H7 (cell line): ENCODE measurements around the gene DCLK2. TPM values are rescaled to one million over a fixed set of nuclear protein-coding genes. Genes with fewer than 3 reads are reported as not detected.

Experiments
- DNase-seq: peaks from one replicate; pipeline ENCODE4 v3.0.0; 2012
- H3K27me3 ChIP-seq: 2 replicates; pipeline ENCODE4 v1.6.0; 2011; ENCODE audit warnings: mild to moderate bottlenecking, low read length; ENCODE audit not compliant: control insufficient read depth, insufficient read depth
- H3K36me3 ChIP-seq: replicated peaks from 2 replicates; pipeline ENCODE4 v1.5.1; 2011; ENCODE audit warnings: low read length; ENCODE audit not compliant: control insufficient read depth, insufficient read depth
- H3K4me3 ChIP-seq: 2 replicates; pipeline ENCODE4 v1.5.1; 2011; ENCODE audit warnings: low read depth, mild to moderate bottlenecking, control low read depth, low read length, moderate library complexity; ENCODE audit not compliant: insufficient read depth
- total RNA-seq: library from RNA; depleted of rRNA; stranded (reverse); fragments of >200 nt; shearing (Covaris generic); gene quantifications from 2 replicates; pipeline ENCODE4 v1.2.3, GENCODE V29; 2014

Gene DCLK2
- total RNA-seq, 1 experiment from 2014 or later = 0.31 TPM

GRCh38 chr4:150209140-150209829, 131.0 kb downstream of the DCLK2 start:
- no peak for DNase-seq
- H3K27me3 ChIP-seq = no peaks in the 10 kb centered on the region
- H3K4me3 ChIP-seq = no peak overlapping the region
- H3K36me3 ChIP-seq = no peaks in the 10 kb centered on the region

- DNase-seq = no peak
- H3K36me3 ChIP-seq = no peaks in the 10 kb centered on the region
- H3K4me3 ChIP-seq = no peak overlapping the region
- no peaks in the 10 kb centered on the region for H3K27me3 ChIP-seq
Observed at GRCh38 chr4:150211016-150211415, 132.8 kb downstream of the DCLK2 start.

GRCh38 chr4:150211799-150212445, 133.7 kb downstream of the DCLK2 start:
- Histone ChIP-seq H3K27me3 (no peaks in the 10 kb centered on the region), H3K36me3 (no peaks in the 10 kb centered on the region), H3K4me3 (no peak overlapping the region)
- no peak for DNase-seq

GRCh38 chr4:150212485-150212884, 134.2 kb downstream of the DCLK2 start:
- no peaks in the 10 kb centered on the region for H3K36me3 ChIP-seq
- H3K27me3 ChIP-seq = no peaks in the 10 kb centered on the region

GRCh38 chr4:150212927-150213326, 134.7 kb downstream of the DCLK2 start:
- Histone ChIP-seq H3K27me3 (no peaks in the 10 kb centered on the region), H3K4me3 (no peak overlapping the region), H3K36me3 (no peaks in the 10 kb centered on the region)
- no peak for DNase-seq

More at GRCh38 chr4:150212485-150212884, 134.2 kb downstream of the DCLK2 start:
- no peak overlapping the region for H3K4me3 ChIP-seq
- no peak for DNase-seq

- DNase-seq = no peak
- H3K36me3 ChIP-seq = no peaks in the 10 kb centered on the region
- no peaks in the 10 kb centered on the region for H3K27me3 ChIP-seq
- H3K4me3 ChIP-seq = no peak overlapping the region
Observed at GRCh38 chr4:150215601-150216000, 137.4 kb downstream of the DCLK2 start.

GRCh38 chr4:150216726-150217125, 138.5 kb downstream of the DCLK2 start:
- Histone ChIP-seq H3K36me3 (no peaks in the 10 kb centered on the region), H3K4me3 (no peak overlapping the region), H3K27me3 (no peaks in the 10 kb centered on the region)
- DNase-seq = no peak

GRCh38 chr4:150217192-150217591, 138.9 kb downstream of the DCLK2 start:
- no peaks in the 10 kb centered on the region for H3K36me3 ChIP-seq
- no peak for DNase-seq
- H3K27me3 ChIP-seq = no peaks in the 10 kb centered on the region
- no peak overlapping the region for H3K4me3 ChIP-seq

- H3K4me3 ChIP-seq = no peak overlapping the region
- DNase-seq = no peak
- no peaks in the 10 kb centered on the region for H3K36me3 ChIP-seq
- no peaks in the 10 kb centered on the region for H3K27me3 ChIP-seq
Observed at GRCh38 chr4:150217808-150218207, 139.6 kb downstream of the DCLK2 start.

- DNase-seq = no peak
- H3K36me3 ChIP-seq = no peaks in the 10 kb centered on the region
- H3K27me3 ChIP-seq = no peaks in the 10 kb centered on the region
- no peak overlapping the region for H3K4me3 ChIP-seq
Observed at GRCh38 chr4:150218447-150218846, 140.2 kb downstream of the DCLK2 start.

- Histone ChIP-seq H3K4me3 (no peak overlapping the region), H3K27me3 (no peaks in the 10 kb centered on the region), H3K36me3 (no peaks in the 10 kb centered on the region)
- DNase-seq = no peak
Observed at GRCh38 chr4:150219841-150220240, 141.6 kb downstream of the DCLK2 start.

GRCh38 chr4:150224896-150225591, 146.8 kb downstream of the DCLK2 start:
- Histone ChIP-seq H3K27me3 (no peaks in the 10 kb centered on the region), H3K4me3 (no peak overlapping the region), H3K36me3 (no peaks in the 10 kb centered on the region)
- peak; percentile 65 for DNase-seq

- DNase-seq = no peak
- Histone ChIP-seq H3K4me3 (no peak overlapping the region), H3K27me3 (no peaks in the 10 kb centered on the region), H3K36me3 (no peaks in the 10 kb centered on the region)
Observed at GRCh38 chr4:150229520-150229919, 151.3 kb downstream of the DCLK2 start.

GRCh38 chr4:150230561-150230960, 152.3 kb downstream of the DCLK2 start:
- Histone ChIP-seq H3K4me3 (no peak overlapping the region), H3K27me3 (no peaks in the 10 kb centered on the region), H3K36me3 (no peaks in the 10 kb centered on the region)
- no peak for DNase-seq
